Adipocyte (in vitro differentiated cells): ENCODE data around the gene CLECL1.

ENCODE experiments used
- DNase-seq: peaks from one replicate; pipeline ENCODE4 v3.0.0-alpha.2; 2015; ENCODE audit warnings: low read depth
- H3K27me3 ChIP-seq: replicated peaks from 2 replicates; pipeline ENCODE4 v1.7.0; 2013; ENCODE audit warnings: mild to moderate bottlenecking, low read length, moderate library complexity; ENCODE audit not compliant: control insufficient read depth, insufficient read depth
- H3K36me3 ChIP-seq: 2 replicates; pipeline ENCODE4 v1.7.0; 2013; ENCODE audit warnings: low read length, mild to moderate bottlenecking, moderate library complexity; ENCODE audit not compliant: control insufficient read depth, insufficient read depth, severe bottlenecking
- H3K4me1 ChIP-seq: 2 replicates; pipeline ENCODE4 v1.7.0; 2013; ENCODE audit warnings: mild to moderate bottlenecking, low read length, moderate library complexity; ENCODE audit not compliant: control insufficient read depth, insufficient read depth
- H3K4me3 ChIP-seq: 2 replicates; pipeline ENCODE4 v1.7.0; 2013; ENCODE audit warnings: mild to moderate bottlenecking, low read length, moderate library complexity
- H3K9ac ChIP-seq: 2 replicates; pipeline ENCODE4 v1.7.0; 2013; ENCODE audit warnings: mild to moderate bottlenecking, low read length, moderate library complexity
- H3K9me3 ChIP-seq: 2 replicates; pipeline ENCODE4 v1.7.0; 2013; ENCODE audit warnings: mild to moderate bottlenecking, low read length, moderate library complexity; ENCODE audit not compliant: control insufficient read depth

The CLECL1 gene

GRCh38 chr12:9732921-9733461 lies at the start of gene CLECL1:
CLECL1 (minus strand) TSS chr12:9733097.
- Histone ChIP-seq H3K36me3 (no peaks in the 10 kb centered on the region), H3K9ac (no peak within 1 kb of the TSS), H3K9me3 (no peaks in the 10 kb centered on the region), H3K4me1 (no peaks in the 10 kb centered on the region), H3K4me3 (no peak within 1 kb of the TSS), H3K27me3 (no peaks in the 10 kb centered on the region)
- DNase-seq = no peak

GRCh38 chr12:9781360-9781759 lies 48.5 kb upstream of the CLECL1 start:
- no peak for DNase-seq
- H3K4me1 ChIP-seq = no peaks in the 10 kb centered on the region
- no peaks in the 10 kb centered on the region for H3K36me3 ChIP-seq
- no peak overlapping the region for H3K9ac ChIP-seq
- H3K27me3 ChIP-seq = peaks cover 2% of the 10 kb centered on the region
- H3K4me3 ChIP-seq = no peak overlapping the region
- peaks cover 6% of the 10 kb centered on the region for H3K9me3 ChIP-seq

GRCh38 chr12:9779209-9779608 lies 46.3 kb upstream of the CLECL1 start:
- H3K4me3 ChIP-seq = no peak overlapping the region
- H3K9ac ChIP-seq = no peak overlapping the region
- no peak for DNase-seq
- H3K27me3 ChIP-seq = peaks cover 2% of the 10 kb centered on the region
- H3K4me1 ChIP-seq = no peaks in the 10 kb centered on the region
- H3K36me3 ChIP-seq = no peaks in the 10 kb centered on the region
- H3K9me3 ChIP-seq = peaks cover 6% of the 10 kb centered on the region

- no peak for DNase-seq
- no peak overlapping the region for H3K4me3 ChIP-seq
- no peak overlapping the region for H3K9ac ChIP-seq
- H3K4me1 ChIP-seq = no peaks in the 10 kb centered on the region
- no peaks in the 10 kb centered on the region for H3K36me3 ChIP-seq
- peaks cover 6% of the 10 kb centered on the region for H3K9me3 ChIP-seq
- H3K27me3 ChIP-seq = no peaks in the 10 kb centered on the region
Observed at GRCh38 chr12:9776781-9777180, 43.9 kb upstream of the CLECL1 start.

GRCh38 chr12:9773216-9773877 lies 40.5 kb upstream of the CLECL1 start:
- Histone ChIP-seq H3K9ac (no peak overlapping the region), H3K9me3 (no peaks in the 10 kb centered on the region), H3K4me1 (no peaks in the 10 kb centered on the region), H3K27me3 (no peaks in the 10 kb centered on the region), H3K36me3 (no peaks in the 10 kb centered on the region), H3K4me3 (no peak overlapping the region)
- DNase-seq = no peak

- Histone ChIP-seq H3K4me3 (no peak overlapping the region), H3K4me1 (no peaks in the 10 kb centered on the region), H3K9ac (no peak overlapping the region), H3K9me3 (no peaks in the 10 kb centered on the region), H3K36me3 (no peaks in the 10 kb centered on the region), H3K27me3 (no peaks in the 10 kb centered on the region)
- no peak for DNase-seq
Observed at GRCh38 chr12:9763025-9763424, 30.1 kb upstream of the CLECL1 start.

- no peak for DNase-seq
- H3K9me3 ChIP-seq = no peaks in the 10 kb centered on the region
- no peaks in the 10 kb centered on the region for H3K36me3 ChIP-seq
Observed at GRCh38 chr12:9762369-9762768, 29.5 kb upstream of the CLECL1 start.

GRCh38 chr12:9761419-9761781 lies 28.5 kb upstream of the CLECL1 start:
- no peaks in the 10 kb centered on the region for H3K9me3 ChIP-seq
- H3K4me1 ChIP-seq = no peaks in the 10 kb centered on the region
- no peaks in the 10 kb centered on the region for H3K27me3 ChIP-seq
- no peak for DNase-seq
- no peak overlapping the region for H3K4me3 ChIP-seq
- H3K36me3 ChIP-seq = no peaks in the 10 kb centered on the region
- no peak overlapping the region for H3K9ac ChIP-seq

More at GRCh38 chr12:9762369-9762768, 29.5 kb upstream of the CLECL1 start:
- Histone ChIP-seq H3K27me3 (no peaks in the 10 kb centered on the region), H3K4me3 (no peak overlapping the region), H3K9ac (no peak overlapping the region), H3K4me1 (no peaks in the 10 kb centered on the region)

GRCh38 chr12:9760699-9761418 lies 28.0 kb upstream of the CLECL1 start, which contains the start of gene CD69:
CD69 (minus strand) TSS chr12:9760901; CDS start chr12:9760820, 81 bp downstream.
- Histone ChIP-seq H3K4me3 (no peak within 1 kb of the TSS), H3K36me3 (no peaks in the 10 kb centered on the region), H3K9me3 (no peaks in the 10 kb centered on the region), H3K27me3 (no peaks in the 10 kb centered on the region), H3K4me1 (no peaks in the 10 kb centered on the region), H3K9ac (no peak within 1 kb of the TSS)
- DNase-seq = no peak

GRCh38 chr12:9760120-9760519 lies 27.2 kb upstream of the CLECL1 start:
- no peak overlapping the region for H3K4me3 ChIP-seq
- H3K9ac ChIP-seq = no peak overlapping the region
- H3K9me3 ChIP-seq = no peaks in the 10 kb centered on the region
- no peaks in the 10 kb centered on the region for H3K36me3 ChIP-seq
- no peak for DNase-seq
- no peaks in the 10 kb centered on the region for H3K4me1 ChIP-seq
- no peaks in the 10 kb centered on the region for H3K27me3 ChIP-seq

- no peak overlapping the region for H3K4me3 ChIP-seq
- DNase-seq = no peak
- no peaks in the 10 kb centered on the region for H3K36me3 ChIP-seq
- no peaks in the 10 kb centered on the region for H3K9me3 ChIP-seq
- no peaks in the 10 kb centered on the region for H3K4me1 ChIP-seq
- H3K27me3 ChIP-seq = no peaks in the 10 kb centered on the region
- H3K9ac ChIP-seq = no peak overlapping the region
Observed at GRCh38 chr12:9759694-9760093, 26.8 kb upstream of the CLECL1 start.
